LNCAP (cell line): ENCODE data around the gene MEGF11.

Experiments used
- CTCF ChIP-seq: fragments of 450-650 bp; IDR thresholded peaks from 2 replicates; pipeline ENCODE4 v1.5.1; 2017; ENCODE audit warnings: mild to moderate bottlenecking

Gene MEGF11

GRCh38 chr15:65970937-65971740, 282.4 kb downstream of the MEGF11 start:
- TF ChIP-seq CTCF = no peak

GRCh38 chr15:65969865-65970816, 283.4 kb downstream of the MEGF11 start:
- no peak for TF ChIP-seq CTCF

GRCh38 chr15:65968511-65968910, 285.0 kb downstream of the MEGF11 start:
- no peak for TF ChIP-seq CTCF

- no peak for TF ChIP-seq CTCF
Observed at GRCh38 chr15:65964792-65965433, 288.6 kb downstream of the MEGF11 start.

- no peak for TF ChIP-seq CTCF
Observed at GRCh38 chr15:65963911-65964482, 289.6 kb downstream of the MEGF11 start.

- TF ChIP-seq CTCF = no peak
Observed at GRCh38 chr15:65963358-65963757, 290.2 kb downstream of the MEGF11 start.

GRCh38 chr15:65962187-65962586, 291.4 kb downstream of the MEGF11 start:
- TF ChIP-seq CTCF = no peak
